Stimulated activated CD4-positive, alpha-beta T cell treated with anti-CD3 and anti-CD28 coated beads, TNF-alpha, amount 100 ng/mL, for 48 hours (primary cell): ENCODE results near the gene FAM222A.

Source experiments
- DNase-seq, 3 donors: peaks; one replicate each; pipeline ENCODE4 v3.0.0-alpha.2; 2020; ENCODE audit warnings: low read depth in 3 of 3

Gene FAM222A

GRCh38 chr12:109798691-109799090, 85.1 kb downstream of the FAM222A start:
- DNase-seq: no peak

GRCh38 chr12:109800536-109800935, 86.9 kb downstream of the FAM222A start:
- no peak for DNase-seq

- DNase-seq: no peak
These were observed 89.2 kb downstream of the FAM222A start for GRCh38 chr12:109802828-109803227.

GRCh38 chr12:109803678-109804077, 90.1 kb downstream of the FAM222A start:
- no peak for DNase-seq

GRCh38 chr12:109804820-109805761, 91.5 kb downstream of the FAM222A start:
- DNase-seq: peak; percentile 32 to 46 (median 40)

GRCh38 chr12:109807954-109808643, 94.5 kb downstream of the FAM222A start:
- DNase-seq: no peak

GRCh38 chr12:109808876-109809646, 95.4 kb downstream of the FAM222A start:
- DNase-seq: no peak

GRCh38 chr12:109810954-109811623, 97.5 kb downstream of the FAM222A start:
- no peak for DNase-seq

GRCh38 chr12:109811624-109811995, 98.0 kb downstream of the FAM222A start:
- DNase-seq: no peak

GRCh38 chr12:109813810-109814416, 100.3 kb downstream of the FAM222A start:
- DNase-seq: no peak

GRCh38 chr12:109814600-109815150, 101.0 kb downstream of the FAM222A start:
- no peak for DNase-seq

GRCh38 chr12:109815225-109815624, 101.6 kb downstream of the FAM222A start:
- no peak for DNase-seq

- DNase-seq: no peak
These were observed 102.4 kb downstream of the FAM222A start for GRCh38 chr12:109815757-109816617.

- DNase-seq: no peak
These were observed 103.2 kb downstream of the FAM222A start for GRCh38 chr12:109816870-109817269.

GRCh38 chr12:109817627-109818231, 104.1 kb downstream of the FAM222A start:
- no peak for DNase-seq

GRCh38 chr12:109818253-109818652, 104.6 kb downstream of the FAM222A start:
- no peak for DNase-seq

- no peak for DNase-seq
These were observed 105.4 kb downstream of the FAM222A start for GRCh38 chr12:109818905-109819500.
